HepG2 (cell line): ENCODE results near the gene CD58. TPM values are rescaled to one million over a fixed set of nuclear protein-coding genes. Genes with fewer than 3 reads are reported as not detected.

Source experiments
- ATF1 ChIP-seq: IDR thresholded peaks from 2 replicates; pipeline ENCODE4 v1.6.1; 2016; ENCODE audit warnings: mild to moderate bottlenecking, control low read depth
- ATF6 ChIP-seq: sonication (generic); formaldehyde crosslinking; conservative IDR thresholded peaks from 2 replicates; pipeline ENCODE4 v1.4.0; 2020; ENCODE audit warnings: missing genetic modification reagents
- CREM ChIP-seq, 2 experiments: sonication (generic) in 1 of 2; formaldehyde crosslinking in 1 of 2; IDR thresholded peaks; 2 replicates each; pipeline versions ENCODE4 v1.4.0 to v1.6.1; 2016 to 2020; ENCODE audit warnings: antibody characterized with exemption in 1 of 2, mild to moderate bottlenecking in 1 of 2, missing genetic modification reagents in 1 of 2
- FOXA1 ChIP-seq, 2 experiments: fragments of 450-650 bp in 1 of 2; sonication (generic) in 1 of 2; formaldehyde crosslinking in 1 of 2; IDR thresholded peaks; 2 replicates each; pipeline versions ENCODE4 v1.4.0 to v1.6.1; 2016 to 2020; ENCODE audit warnings: missing genetic modification reagents in 1 of 2
- GFI1 ChIP-seq: sonication (generic); formaldehyde crosslinking; IDR thresholded peaks from 2 replicates; pipeline ENCODE4 v1.5.0; 2020; ENCODE audit warnings: missing genetic modification reagents, mild to moderate bottlenecking, borderline replicate concordance
- HIVEP1 ChIP-seq: sonication (generic); formaldehyde crosslinking; IDR thresholded peaks from 2 replicates; pipeline ENCODE4 v1.4.0; 2020; ENCODE audit warnings: mild to moderate bottlenecking, missing genetic modification reagents
- HNF4A ChIP-seq: sonication (generic); formaldehyde crosslinking; IDR thresholded peaks from 2 replicates; pipeline ENCODE4 v1.4.0; 2020; ENCODE audit warnings: missing genetic modification reagents
- JDP2 ChIP-seq: sonication (generic); formaldehyde crosslinking; IDR thresholded peaks from 2 replicates; pipeline ENCODE4 v1.8.1; 2022; ENCODE audit warnings: missing genetic modification reagents, borderline replicate concordance
- KDM4B ChIP-seq: sonication (generic); formaldehyde crosslinking; IDR thresholded peaks from 2 replicates; pipeline ENCODE4 v1.4.0; 2020; ENCODE audit warnings: missing genetic modification reagents
- KMT2A ChIP-seq: sonication (generic); formaldehyde crosslinking; IDR thresholded peaks from 2 replicates; pipeline ENCODE4 v1.4.0; 2020; ENCODE audit warnings: missing genetic modification reagents
- LRRFIP1 ChIP-seq: sonication (generic); formaldehyde crosslinking; conservative IDR thresholded peaks from 2 replicates; pipeline ENCODE4 v1.4.0; 2020; ENCODE audit warnings: missing genetic modification reagents
- PRDM4 ChIP-seq: sonication (generic); formaldehyde crosslinking; IDR thresholded peaks from 2 replicates; pipeline ENCODE4 v1.9.0; 2021; ENCODE audit warnings: missing genetic modification reagents, borderline replicate concordance
- SIN3A ChIP-seq: IDR thresholded peaks from 2 replicates; pipeline ENCODE4 v1.6.1; 2011; ENCODE audit warnings: low read depth, mild to moderate bottlenecking, control low read depth, low read length, borderline replicate concordance
- SKI ChIP-seq: fragments of 450-650 bp; IDR thresholded peaks from one replicate; pipeline ENCODE4 v1.6.1; 2018; ENCODE audit warnings: mild to moderate bottlenecking; ENCODE audit not compliant: partially characterized antibody
- TARDBP ChIP-seq: sonication (generic); formaldehyde crosslinking; IDR thresholded peaks from 2 replicates; pipeline ENCODE4 v1.8.0; 2022; ENCODE audit warnings: mild to moderate bottlenecking, missing genetic modification reagents
- ZKSCAN5 ChIP-seq: sonication (generic); formaldehyde crosslinking; IDR thresholded peaks from 2 replicates; pipeline ENCODE4 v1.5.1; 2020; ENCODE audit warnings: mild to moderate bottlenecking, missing genetic modification reagents
- ZNF101 ChIP-seq: sonication (generic); formaldehyde crosslinking; IDR thresholded peaks from 2 replicates; pipeline ENCODE4 v1.4.0; 2020; ENCODE audit warnings: mild to moderate bottlenecking, low read depth, missing genetic modification reagents, borderline replicate concordance
- ZNF180 ChIP-seq: sonication (generic); formaldehyde crosslinking; IDR thresholded peaks from 2 replicates; pipeline ENCODE4 v1.4.0; 2020; ENCODE audit warnings: low read depth, missing genetic modification reagents, borderline replicate concordance
- ZNF296 ChIP-seq: sonication (generic); formaldehyde crosslinking; conservative IDR thresholded peaks from 2 replicates; pipeline ENCODE4 v1.5.0; 2020; ENCODE audit warnings: mild to moderate bottlenecking, missing genetic modification reagents
- ZNF441 ChIP-seq: sonication (generic); formaldehyde crosslinking; IDR thresholded peaks from 2 replicates; pipeline ENCODE4 v1.7.0; 2021; ENCODE audit warnings: missing genetic modification reagents, borderline replicate concordance
- ZNF839 ChIP-seq: sonication (generic); formaldehyde crosslinking; IDR thresholded peaks from 2 replicates; pipeline ENCODE4 v1.4.0; 2020; ENCODE audit warnings: missing genetic modification reagents, mild to moderate bottlenecking, borderline replicate concordance
- polyA plus RNA-seq, 8 experiments: library from polyadenylated mRNA; depleted of rRNA in 3 of 8; stranded (reverse) in 7 of 8; unstranded in 1 of 8; fragments of >200 nt; fragmentation: Illumina TruSeq in 4 of 8; extraction: Trizol in 4 of 8; gene quantifications; 2 replicates each; pipeline versions ENCODE4 v1.2.1 to v1.2.3, GENCODE V29; 2011 to 2016; ENCODE audit warnings: low read depth in 4 of 8, missing spikeins in 1 of 8, mixed read lengths in 1 of 8; ENCODE audit not compliant: insufficient read depth in 1 of 8
- total RNA-seq, 5 experiments: library from RNA; depleted of rRNA; stranded (reverse); fragments of >200 nt; fragmentation: Illumina TruSeq; extraction: Trizol; gene quantifications; 2 replicates each; pipeline ENCODE4 v1.2.3, GENCODE V29; 2016; ENCODE audit warnings: low read depth in 1 of 5

Gene CD58
- total and polyA plus RNA-seq, 2 of the 13 experiments (the other 11 are each of a cell fraction or from before 2014, with no cell fraction given) = 9.4 to 13.5 TPM

GRCh38 chr1:116465845-116466685 lies 104.8 kb downstream of the CD58 start (continued):
- TF ChIP-seq PRDM4 (CRISPR knock-in tag) (0 out of 2 replicates have a peak, but pooled peaks have one; percentile 24), LRRFIP1 (CRISPR knock-in tag) (no peak), KMT2A (peak; percentile 88), ZNF441 (CRISPR knock-in tag) (peak; percentile 7; the same call in 1 of the 2 replicates), FOXA1 (IDR thresholded peaks at IDR 0.05) (peak; percentile 78), FOXA1 (CRISPR knock-in tag; IDR thresholded peaks at IDR 0.05) (peak; percentile 97), ZKSCAN5 (CRISPR knock-in tag) (no peak), ZNF839 (CRISPR knock-in tag) (no peak), CREM (IDR thresholded peaks at IDR 0.05) (peak; percentile 84), CREM (CRISPR knock-in tag; IDR thresholded peaks at IDR 0.05) (no peak), TARDBP (CRISPR knock-in tag) (peak; percentile 66; the same call in 1 of the 2 replicates), ATF6 (CRISPR knock-in tag) (0 out of 2 replicates have a peak, but pooled peaks have one; percentile 30), ZNF296 (CRISPR knock-in tag) (no peak), ZNF101 (no peak), HNF4A (CRISPR knock-in tag) (peak; percentile 87), SIN3A (peak; percentile 85), HIVEP1 (CRISPR knock-in tag) (peak; percentile 85), KDM4B (CRISPR knock-in tag) (no peak), SKI (peak; percentile 97), GFI1 (CRISPR knock-in tag) (peak; percentile 90), ZNF180 (CRISPR knock-in tag) (no peak), JDP2 (no peak), ATF1 (peak; percentile 49; the same call in 1 of the 2 replicates)
